ENCODE measurements around the gene PRG3.
"Not testable (repeated sequence)": the region's sequence is repeated elsewhere in the genome, so short reads cannot be mapped to it uniquely, and the experiment has no call there.

PRG3 gene

DNA sequence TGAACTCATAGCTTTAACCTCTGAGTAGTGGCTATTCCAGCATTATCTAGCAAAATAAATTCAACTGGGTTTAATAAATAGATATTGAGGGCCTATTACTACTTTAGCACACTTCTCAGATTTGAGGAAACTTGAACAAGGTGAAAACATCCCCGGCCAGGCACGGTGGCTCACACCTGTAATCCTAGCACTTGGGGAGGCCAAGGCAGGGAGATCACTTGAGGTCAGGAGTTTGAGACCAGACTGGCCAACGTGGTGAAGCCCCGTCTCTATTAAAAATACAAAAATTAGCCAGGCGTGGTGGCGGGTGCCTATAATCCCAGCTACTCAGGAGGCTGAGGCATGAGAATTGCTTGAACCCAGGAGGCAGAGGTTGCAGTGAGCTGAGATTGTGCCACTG, 44.1 kb downstream of the PRG3 start:
- DNase-seq (ENCODE audit: low spot score), result not testable (repeated sequence)

DNA sequence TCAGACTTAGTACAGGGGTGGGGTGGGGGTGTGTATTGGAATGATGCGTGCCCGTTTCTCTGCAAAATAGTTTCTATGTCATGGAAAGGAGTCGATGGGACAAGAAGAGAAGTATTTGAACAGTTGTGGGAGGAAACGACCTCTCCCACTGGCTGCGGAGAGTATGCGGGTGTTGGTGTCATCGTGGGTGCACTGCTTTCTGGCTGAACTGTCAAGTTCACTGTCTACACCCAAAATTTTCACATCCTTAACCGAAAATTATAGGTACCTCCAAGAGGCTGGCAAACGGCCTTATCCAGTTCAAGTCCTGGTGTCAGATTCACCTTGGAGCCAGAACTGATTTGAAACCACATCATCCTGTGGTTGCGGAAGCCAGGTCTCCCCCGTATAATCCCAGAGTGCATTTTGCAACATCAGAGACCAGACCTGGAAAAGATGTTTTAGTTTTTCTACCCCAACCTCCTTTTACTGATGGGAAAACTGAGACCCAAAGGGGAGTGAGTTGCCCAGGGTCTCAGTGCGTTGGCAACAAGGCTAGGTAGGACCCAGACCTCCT, 44.8 kb downstream of the PRG3 start:
- no peak for DNase-seq (ENCODE audit: low spot score)

DNA sequence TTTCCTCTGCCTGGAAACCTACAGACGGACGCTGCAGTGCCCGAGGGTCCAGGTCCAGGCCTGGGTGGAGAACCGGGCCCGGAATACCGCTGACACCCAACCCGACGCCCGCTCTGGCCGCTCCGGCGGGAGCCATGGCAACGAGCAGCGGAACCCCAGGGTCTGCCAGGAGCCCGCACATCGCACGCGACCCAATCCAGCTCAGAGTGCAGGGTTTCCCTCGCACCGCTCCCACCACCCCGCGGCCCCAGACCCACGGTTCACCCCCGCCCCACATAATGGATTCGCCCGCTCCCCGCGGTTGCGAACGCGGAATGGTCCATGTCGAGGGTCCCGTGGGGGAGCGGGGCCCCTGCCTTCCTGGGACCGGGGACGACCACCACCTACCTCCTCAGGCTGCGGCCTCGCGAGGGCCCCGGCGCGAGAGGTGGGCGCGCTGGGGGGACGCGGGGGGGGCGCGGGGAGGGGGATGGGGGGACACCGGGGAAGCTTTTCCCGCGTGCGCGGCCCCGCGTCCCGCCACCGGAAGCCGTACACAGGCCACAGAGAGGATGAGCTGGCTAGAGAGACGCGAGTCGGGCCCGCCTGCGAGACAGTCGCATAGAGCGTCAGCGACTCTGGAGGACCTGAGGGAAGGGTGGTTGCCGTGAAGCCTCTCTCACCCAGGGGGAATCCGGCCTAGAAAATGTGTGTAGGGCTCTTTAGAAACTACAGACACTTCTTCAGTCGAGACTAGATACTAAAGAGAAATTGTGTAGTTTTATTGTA, 45.4 kb downstream of the PRG3 start, which contains the start of gene SSRP1:
SSRP1 (minus strand) TSS at position 550 of the 768 bp plus-strand sequence. CDS start 771 bp downstream, outside the sequence.
- peak; percentile 89 for DNase-seq (ENCODE audit: low spot score)

DNA sequence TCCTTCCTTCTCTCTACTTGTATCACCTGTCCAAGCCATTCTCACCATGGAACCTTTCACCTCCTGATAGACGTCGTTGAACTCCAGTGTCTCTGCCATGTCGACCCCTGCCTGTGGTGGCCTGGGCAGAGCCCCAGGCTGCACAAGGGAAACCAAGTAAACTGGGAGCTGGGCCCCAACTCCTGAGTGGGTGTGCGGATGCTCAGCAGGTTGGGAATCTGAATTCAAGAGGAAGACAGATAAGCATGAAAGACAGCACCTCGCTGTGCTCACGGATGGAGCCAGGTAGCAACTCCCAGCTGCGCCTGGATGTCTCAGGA, 46.0 kb downstream of the PRG3 start:
- DNase-seq (ENCODE audit: low spot score), result peak; percentile 6

DNA sequence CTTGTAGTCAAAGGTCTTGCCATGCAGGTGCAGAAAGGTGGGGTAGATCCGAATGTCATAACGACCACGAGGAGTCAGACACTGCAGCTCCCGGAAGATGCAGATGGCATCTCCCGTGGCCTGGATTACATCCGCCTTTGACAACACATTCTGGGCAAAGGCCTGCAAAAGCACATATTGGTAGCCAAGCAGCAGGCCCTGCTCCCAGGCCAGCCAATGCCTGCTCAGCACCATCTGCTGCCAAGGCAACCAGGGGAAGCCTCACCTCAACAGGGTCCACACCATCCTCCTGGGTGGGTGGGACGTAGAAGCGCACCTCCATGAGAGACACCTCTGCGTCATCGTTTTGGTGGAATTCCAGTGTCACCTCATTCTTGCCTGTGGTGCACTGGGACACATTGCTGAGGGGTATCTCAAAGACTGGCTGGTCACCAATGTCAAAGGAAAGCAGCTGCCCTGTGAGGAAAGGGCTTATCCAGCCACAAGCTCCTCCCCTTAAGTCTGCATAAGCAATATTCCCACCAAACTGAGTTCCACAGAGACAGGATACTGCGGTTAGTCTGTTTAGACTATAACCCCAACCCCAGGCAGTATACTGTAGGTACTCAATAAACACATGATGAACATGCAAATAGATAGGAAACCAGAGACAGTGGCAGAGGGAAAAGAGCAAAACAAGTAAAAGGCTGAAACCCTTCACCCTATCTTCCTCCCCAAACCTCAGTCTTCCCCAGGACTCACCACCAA, 48.1 kb downstream of the PRG3 start:
- no peak for DNase-seq (ENCODE audit: low spot score)

DNA sequence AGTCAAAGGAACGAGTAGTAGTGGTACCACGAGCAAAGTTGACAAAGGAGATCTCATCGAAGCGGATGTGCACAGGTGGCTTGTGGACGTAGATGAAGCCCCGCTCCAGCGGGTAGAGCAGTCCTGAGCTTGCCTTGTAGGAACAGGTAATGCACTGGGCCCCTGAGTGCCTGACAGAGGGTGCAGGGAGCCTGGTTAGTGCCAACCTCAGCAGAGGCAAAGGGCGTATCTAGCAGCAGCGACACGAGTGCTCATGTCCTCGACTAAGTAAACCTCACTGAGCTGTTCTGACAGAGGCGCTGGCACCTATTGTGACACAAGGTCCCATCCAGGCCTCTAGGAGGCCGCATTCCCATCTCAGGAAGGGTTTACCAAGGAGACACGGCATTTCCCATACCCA, 49.2 kb downstream of the PRG3 start:
- no peak for DNase-seq (ENCODE audit: low spot score)

DNA sequence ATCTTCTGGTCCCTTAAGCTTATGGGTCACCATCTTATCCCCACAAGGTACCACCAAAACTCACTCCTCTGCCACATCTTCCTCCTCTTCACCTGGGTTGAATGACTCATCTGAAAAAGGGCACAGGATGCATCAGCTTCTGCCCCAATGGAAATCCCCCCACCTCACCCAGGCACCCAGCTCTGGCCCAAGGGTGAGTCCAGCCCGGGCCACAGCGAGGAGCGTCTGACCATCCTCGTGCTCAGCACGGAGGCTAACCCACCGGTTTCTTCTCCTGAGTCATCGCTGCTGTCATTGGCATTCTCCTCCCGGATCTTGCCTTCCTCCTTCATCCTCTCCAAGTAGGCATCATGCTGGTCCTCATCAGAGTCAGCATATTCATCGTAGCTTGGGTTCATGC, 50.9 kb downstream of the PRG3 start:
- DNase-seq (ENCODE audit: low spot score), result no peak

DNA sequence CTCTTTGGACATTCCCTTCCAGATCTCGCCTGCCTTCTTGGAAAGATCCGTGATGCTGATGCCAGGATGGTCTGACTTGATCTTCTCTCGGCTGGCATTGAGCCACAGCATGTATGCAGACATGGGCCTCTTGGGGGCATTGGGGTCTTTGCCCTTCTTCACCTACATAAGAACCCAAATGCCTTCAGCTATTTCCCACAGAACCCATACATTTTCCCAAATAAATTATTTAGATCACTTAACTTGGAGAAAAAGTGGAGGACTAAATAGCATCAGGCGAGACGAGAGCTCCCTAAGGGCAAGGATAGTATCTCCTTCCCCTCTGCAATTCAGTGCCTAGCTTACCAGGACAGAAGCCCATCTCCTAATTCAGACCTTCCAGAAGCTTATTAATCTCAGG, 53.2 kb downstream of the PRG3 start:
- DNase-seq (ENCODE audit: low spot score), result no peak
